HG02798 (cell line): ENCODE data around the gene KRT76.

Source experiments
- ATAC-seq: cut with Tn5 transposase; IDR thresholded peaks from one replicate; pipeline ENCODE4 v1.9.1; 2021; ENCODE audit warnings: mild to moderate bottlenecking; ENCODE audit not compliant: unreplicated experiment, poor library complexity

Gene KRT76

DNA sequence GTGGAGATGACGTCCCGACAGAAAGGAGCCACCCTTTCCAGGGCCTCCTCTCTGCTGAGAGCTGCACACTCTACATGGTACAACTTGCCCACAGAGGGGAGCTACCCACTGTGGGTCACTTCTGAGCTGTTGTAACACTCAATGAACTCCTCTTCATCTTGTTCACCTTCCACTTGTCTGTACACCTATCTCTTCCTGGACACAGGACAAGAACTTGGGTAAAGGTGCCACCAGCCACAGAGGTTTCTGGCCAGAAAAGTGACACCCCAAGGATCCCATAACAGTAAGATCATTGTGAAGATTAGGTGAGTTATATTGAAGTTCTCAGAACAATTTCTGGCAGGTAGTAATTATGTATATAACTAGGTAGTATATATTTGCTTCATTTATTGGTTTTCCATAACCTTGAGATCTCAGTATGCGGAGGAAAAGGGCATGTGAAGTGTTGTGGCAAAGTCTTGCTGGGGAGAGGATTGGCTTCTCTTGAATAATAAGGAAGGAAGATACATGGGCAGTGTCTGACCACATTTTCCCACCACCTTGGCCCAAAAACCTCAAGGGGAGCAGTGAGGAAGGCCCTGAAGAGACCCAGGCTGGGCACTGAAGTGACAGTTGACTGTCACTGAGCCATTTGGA lies 34.2 kb downstream of the KRT76 start:
- no peak for ATAC-seq

- no peak for ATAC-seq
Observed at GRCh38 chr12:52742196-52742580, 35.0 kb downstream of the KRT76 start.

DNA sequence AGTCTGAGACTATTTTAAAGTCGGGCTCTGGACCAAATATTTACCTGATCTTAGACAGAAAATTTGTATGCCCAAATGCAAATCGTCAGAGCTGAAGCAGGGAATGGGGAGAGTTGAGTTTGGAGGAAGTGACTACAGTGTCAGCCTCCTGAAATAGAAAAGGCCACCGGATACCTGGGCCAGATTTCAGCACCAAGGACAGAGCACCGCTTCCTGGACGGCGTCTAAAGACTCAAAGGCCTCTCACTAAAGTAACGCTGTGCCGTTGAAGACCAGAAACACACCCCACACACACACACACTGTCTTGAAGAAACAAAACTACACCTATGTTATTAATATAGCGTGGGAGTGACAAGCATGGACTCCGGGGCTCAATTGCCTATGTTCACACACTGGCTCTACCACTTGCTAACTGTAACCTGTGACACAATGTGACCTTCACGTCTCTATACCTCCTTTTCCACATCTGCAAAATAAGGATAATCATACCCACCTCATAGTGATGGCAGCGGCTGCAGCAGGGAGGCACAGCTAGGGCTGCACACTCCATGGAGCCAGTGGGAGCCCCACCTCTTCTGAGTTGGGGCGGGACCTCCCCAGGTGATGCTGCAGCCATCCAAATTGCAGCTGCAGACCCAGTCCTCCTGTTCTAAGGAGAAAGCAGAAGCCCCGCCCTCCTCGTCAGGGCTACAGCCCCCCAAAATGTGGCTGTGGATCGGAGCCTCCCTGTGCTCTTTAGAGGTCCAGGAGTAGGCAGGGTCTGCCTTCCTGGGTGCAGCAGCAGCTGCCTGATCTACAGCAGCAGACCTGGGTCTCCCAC lies 35.6 kb downstream of the KRT76 start:
- ATAC-seq, result no peak

DNA sequence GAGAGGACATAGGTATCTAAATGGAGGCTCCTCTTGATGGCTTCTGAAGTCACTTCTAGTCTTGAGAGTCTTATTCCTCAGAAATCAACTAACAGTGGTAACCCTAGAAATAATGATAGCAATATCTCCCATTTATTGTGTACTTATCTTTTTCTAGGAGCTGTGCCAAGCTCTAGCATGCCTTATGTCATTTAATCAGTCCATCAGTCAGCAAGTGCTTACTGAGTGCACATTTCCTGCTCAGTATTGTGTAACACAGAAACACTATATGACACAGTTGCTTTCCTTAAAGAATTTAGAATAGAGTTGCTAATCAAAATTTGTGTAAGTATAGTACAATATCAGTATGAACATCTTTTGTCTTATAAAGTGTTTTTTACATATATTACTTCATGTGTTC lies 36.6 kb downstream of the KRT76 start:
- ATAC-seq, result no peak

- ATAC-seq, result no peak
Observed at GRCh38 chr12:52739963-52740362, 37.2 kb downstream of the KRT76 start.

GRCh38 chr12:52735816-52736632 lies 41.1 kb downstream of the KRT76 start:
- no peak for ATAC-seq

DNA sequence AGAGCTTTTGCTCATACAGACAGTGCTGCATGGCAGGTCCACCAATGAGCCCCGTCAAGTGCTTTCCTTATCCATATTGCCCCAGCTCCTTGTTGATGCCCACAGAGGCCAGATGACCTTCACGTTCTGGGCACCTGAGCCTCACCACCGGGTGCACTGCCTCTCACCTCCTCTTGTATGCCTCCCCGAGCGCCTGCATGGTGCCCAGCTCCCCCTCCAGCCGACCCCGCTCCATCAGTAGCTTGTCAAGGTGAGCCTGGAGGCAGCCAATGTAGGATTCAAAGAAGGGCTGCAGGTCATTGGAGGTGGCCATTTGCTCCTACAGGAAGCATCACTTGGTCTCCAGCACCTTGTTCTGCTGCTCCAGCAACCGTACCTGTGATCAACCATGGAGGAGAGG lies 42.0 kb downstream of the KRT76 start:
- ATAC-seq, result no peak

DNA sequence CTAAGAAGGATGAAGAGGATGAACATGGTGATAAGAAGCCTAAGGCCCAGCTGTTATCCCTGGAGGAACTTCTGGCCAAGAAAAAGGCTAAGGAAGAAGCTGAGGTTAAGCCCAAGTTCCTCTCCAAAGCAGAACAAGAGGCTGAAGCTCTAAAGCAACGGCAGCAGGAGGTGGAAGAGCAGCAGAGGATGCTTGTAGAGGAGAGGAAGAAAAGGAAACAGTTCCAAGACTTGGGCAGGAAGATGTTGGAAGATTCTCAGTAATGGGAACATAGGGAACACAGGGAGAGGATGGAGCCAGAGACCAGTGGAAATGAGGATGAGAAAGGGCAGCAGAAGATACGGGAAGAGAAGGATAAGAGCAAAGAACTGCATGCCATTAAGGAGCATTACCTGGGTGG lies 46.4 kb downstream of the KRT76 start:
- ATAC-seq, result no peak

- no peak for ATAC-seq
Observed at GRCh38 chr12:52730383-52730782, 46.8 kb downstream of the KRT76 start.

DNA sequence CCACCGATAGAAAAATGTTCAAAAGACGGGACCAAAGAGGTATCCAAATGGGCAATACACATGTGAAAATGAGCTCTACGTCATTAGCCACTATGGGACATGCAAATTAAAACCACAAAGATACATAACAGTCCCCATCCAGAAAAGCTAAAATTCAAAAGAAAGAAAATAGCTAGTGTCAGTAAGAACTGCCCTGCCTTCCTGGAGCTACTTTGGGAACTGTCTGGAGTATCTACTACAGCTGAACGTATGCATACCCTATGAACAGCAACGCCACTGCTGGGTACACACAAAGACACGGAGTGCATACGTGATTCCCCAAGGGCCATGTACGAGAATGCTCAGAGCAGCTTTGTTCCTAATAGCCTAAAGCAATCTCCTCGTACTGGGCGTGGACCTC lies 48.0 kb downstream of the KRT76 start:
- no peak for ATAC-seq

GRCh38 chr12:52728374-52728773 lies 48.8 kb downstream of the KRT76 start:
- ATAC-seq, result no peak

- ATAC-seq, result no peak
Observed at GRCh38 chr12:52727037-52727436, 50.1 kb downstream of the KRT76 start.

GRCh38 chr12:52726451-52726850 lies 50.7 kb downstream of the KRT76 start:
- ATAC-seq, result no peak

DNA sequence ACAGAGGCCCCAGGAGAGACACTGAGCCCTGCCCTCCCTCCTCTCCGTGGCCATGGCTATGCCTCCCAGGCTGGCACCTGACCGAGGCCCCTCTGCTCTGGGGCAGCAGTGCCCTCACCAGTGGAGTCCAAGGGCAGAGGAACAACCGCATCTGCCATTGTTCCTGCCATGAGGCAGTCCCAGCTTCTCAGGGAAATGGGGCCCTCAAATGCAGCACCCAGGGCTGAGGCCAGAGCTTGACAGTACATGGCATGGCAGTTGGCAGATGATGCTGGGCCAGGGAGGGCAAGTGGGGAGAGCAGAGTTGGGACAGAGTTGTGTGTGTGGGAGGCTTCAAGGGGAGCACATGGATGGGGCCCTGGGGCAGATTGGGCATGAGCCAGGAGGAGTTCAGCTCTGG lies 52.8 kb downstream of the KRT76 start:
- no peak for ATAC-seq

- ATAC-seq, result no peak
Observed at GRCh38 chr12:52722680-52723079, 54.5 kb downstream of the KRT76 start.

- ATAC-seq, result no peak
Observed at GRCh38 chr12:52721838-52722470, 55.2 kb downstream of the KRT76 start.

DNA sequence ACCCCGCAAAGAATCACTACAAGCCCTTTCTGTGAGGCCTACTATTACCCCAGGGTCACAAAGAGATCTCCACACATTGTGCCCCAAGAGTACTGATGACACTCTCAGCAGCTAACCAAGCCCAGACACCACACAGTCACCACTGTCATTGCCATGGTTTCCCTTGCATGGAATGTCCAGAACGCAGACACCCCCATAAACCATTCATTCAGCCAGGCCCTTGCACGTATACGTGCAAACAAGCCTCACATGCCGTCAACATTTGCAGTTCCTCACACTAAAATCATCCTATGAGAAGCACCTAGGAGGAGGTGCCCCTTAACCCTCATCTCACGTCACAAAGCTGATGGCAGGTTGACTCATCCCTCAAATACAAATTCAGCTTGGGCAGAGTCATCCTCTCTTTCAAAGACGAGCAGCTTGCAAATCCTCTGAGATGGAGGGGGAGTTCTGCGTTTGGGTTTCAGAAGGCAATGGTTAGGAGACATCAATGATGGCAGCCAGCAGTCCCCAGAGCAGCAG lies 56.7 kb downstream of the KRT76 start:
- no peak for ATAC-seq
